Epithelial cell of prostate (primary cell): Measurements from ENCODE around the gene UNG.

ENCODE experiments used
- DNase-seq: peaks from one replicate; pipeline ENCODE4 v3.0.0-alpha.2; 2011; ENCODE audit warnings: low read depth, low spot score
- H3K27ac ChIP-seq: fragments of 450-650 bp; 2 replicates; pipeline ENCODE4 v1.5.1; 2017; ENCODE audit warnings: mild to moderate bottlenecking

The UNG gene

DNA sequence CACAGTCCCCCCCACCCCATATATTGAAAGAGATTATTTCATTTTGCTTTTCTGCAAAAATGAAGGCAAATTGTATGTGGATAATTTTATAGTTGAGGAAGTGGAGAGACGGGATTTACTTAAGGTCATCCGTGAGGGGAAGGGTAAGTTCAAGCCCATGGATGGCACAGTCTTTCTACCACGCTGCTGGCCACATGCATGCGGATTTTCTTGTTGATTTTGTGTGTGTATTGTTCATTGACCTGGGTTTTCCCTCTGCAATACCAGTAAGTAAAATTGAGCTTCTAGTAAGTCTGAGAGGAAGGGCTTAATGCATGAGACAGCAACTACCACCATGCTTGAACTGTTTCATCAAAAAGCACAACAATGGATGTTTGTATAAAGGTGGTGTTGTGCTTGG, 54.1 kb downstream of the UNG start:
- no peak for DNase-seq
- H3K27ac ChIP-seq, result no peak overlapping the region

DNA sequence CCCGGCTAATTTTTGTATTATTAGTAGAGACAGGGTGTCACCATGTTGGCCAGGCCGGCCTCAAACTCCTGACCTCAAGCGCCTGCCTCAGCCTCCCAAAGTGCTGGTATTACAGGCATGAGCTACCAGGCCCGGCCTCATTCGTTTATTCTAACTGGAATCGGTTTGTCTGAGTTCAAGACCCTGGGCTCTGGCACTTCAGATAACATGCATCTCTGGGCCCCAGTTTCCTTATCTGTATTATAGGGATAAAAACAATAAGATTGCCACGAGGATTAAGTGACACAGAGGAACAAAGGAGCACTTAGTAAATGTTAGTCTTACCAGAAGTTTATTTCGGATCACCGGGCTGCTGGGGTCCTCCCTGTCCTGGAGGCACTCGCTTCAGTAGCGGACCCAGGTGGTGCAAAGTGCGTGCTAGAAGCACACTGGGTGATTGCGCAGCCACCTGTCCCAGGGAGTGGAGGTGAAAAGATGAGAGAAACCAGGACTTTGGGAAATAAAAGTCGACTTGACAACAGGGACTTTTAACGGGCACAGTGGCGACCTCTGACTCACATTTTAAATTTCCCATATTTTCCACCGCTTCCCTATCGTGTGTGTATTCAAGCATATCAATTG, 56.5 kb downstream of the UNG start:
- no peak overlapping the region for H3K27ac ChIP-seq
- no peak for DNase-seq

GRCh38 chr12:109154451-109155438, 57.3 kb downstream of the UNG start:
- no peak for DNase-seq
- no peak overlapping the region for H3K27ac ChIP-seq

DNA sequence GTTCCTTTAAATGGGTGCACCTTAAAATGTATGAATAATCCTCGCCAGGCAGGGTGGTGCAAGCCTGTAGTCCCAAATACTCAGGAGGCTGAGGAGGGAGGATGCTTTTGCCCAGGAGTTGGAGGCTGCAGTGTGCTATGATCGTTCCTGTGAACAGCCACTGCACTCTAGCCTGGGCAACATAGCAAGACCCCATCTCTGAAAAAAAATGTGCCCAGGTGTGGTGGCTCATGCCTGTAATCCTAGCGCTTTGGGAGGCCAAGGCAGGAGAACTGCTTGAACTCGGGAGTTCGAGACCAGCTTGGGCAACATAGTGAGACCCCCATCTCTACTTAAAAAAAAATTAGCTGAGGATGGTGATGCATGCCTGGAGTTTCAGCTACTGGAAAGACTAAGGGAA, 58.6 kb downstream of the UNG start:
- H3K27ac ChIP-seq, result no peak overlapping the region
- no peak for DNase-seq

DNA sequence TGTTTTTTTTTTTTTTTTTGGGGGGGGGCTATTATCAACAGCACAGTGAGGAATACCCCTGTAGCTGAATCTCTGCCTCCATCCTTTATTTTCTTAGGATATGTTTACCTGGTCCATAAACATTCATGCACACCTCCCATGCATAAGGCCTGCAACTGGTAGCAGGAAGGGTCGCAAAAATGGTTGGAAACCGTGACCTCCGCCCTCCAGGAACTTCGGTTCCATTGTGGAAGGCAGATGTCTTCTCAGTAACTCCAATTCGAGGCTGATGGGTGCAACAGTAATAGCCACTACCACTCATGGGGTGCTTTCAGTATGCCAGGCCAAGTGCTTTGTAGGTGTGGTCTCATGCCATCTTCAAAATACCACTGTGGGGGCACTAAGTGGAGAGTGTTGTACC, 59.2 kb downstream of the UNG start:
- H3K27ac ChIP-seq, result no peak overlapping the region
- DNase-seq, result no peak

DNA sequence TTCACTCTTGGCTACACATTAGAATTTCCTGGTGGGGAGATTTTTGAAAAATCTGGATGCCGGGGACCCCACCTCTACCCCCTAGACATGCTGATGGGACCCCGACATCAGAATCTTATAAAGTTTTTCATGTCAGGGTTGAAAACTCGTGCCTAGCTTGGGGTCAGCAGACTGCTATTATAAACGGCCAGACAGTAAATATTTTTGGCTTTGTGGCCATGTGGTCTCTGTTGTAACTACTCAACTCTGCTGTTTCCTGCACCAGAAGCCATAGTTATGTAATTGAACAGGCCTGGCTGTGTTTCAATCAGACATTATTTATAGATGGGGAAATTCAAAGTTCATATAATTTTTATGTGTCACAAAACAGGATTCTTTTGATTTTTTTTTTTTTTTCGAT, 60.6 kb downstream of the UNG start:
- H3K27ac ChIP-seq, result no peak overlapping the region
- no peak for DNase-seq

GRCh38 chr12:109160433-109160832, 63.0 kb downstream of the UNG start:
- no peak for DNase-seq

More at GRCh38 chr12:109160433-109160832, 63.0 kb downstream of the UNG start:
- H3K27ac ChIP-seq, result no peak overlapping the region
